HEK293 (cell line): Measurements from ENCODE around the gene PDE3B.
"Not testable (repeated sequence)": the region's sequence is repeated elsewhere in the genome, so short reads cannot be mapped to it uniquely, and the experiment has no call there.

Experiments used
- ZNF121 ChIP-seq: fragments of 450-650 bp; formaldehyde crosslinking; IDR thresholded peaks from 2 replicates; pipeline ENCODE4 v1.5.1; 2016; ENCODE audit warnings: missing biosample characterization, missing genetic modification characterization
- ZNF175 ChIP-seq: fragments of 450-650 bp; formaldehyde crosslinking; IDR thresholded peaks from 2 replicates; pipeline ENCODE4 v1.5.1; 2016; ENCODE audit warnings: missing biosample characterization, missing genetic modification characterization
- ZNF223 ChIP-seq: fragments of 450-650 bp; formaldehyde crosslinking; IDR thresholded peaks from 2 replicates; pipeline ENCODE4 v1.5.1; 2016; ENCODE audit warnings: missing biosample characterization, missing genetic modification characterization
- ZNF416 ChIP-seq: fragments of 450-650 bp; formaldehyde crosslinking; IDR thresholded peaks from 2 replicates; pipeline ENCODE4 v1.5.1; 2016; ENCODE audit warnings: missing biosample characterization, missing genetic modification characterization
- ZNF561 ChIP-seq: fragments of 450-650 bp; IDR thresholded peaks from 2 replicates; pipeline ENCODE4 v1.5.1; 2018; ENCODE audit warnings: missing biosample characterization, missing genetic modification characterization, borderline replicate concordance
- TF ChIP-seq, protein P1 (sequence below): fragments of 450-650 bp; formaldehyde crosslinking; IDR thresholded peaks from 2 replicates; pipeline ENCODE4 v1.5.1; 2016; ENCODE audit warnings: missing biosample characterization, missing genetic modification characterization

DNA sequence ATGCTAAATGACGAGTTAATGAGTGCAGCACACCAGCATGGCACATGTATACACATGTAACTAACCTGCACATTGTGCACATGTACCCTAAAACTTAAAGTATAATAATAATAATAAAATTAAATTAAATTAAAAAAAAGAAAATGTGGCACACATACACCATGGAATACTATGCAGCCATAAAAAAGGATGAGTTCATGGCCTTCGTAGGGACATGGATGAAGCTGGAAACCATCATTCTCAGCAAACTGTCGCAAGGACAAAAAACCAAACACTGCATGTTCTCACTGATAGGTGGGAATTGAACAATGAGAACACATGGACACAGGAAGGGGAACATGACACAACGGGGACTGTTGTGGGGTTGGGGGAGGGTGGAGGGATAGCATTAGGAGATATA lies 23.7 kb downstream of the PDE3B start:
- TF ChIP-seq, protein P1, sequence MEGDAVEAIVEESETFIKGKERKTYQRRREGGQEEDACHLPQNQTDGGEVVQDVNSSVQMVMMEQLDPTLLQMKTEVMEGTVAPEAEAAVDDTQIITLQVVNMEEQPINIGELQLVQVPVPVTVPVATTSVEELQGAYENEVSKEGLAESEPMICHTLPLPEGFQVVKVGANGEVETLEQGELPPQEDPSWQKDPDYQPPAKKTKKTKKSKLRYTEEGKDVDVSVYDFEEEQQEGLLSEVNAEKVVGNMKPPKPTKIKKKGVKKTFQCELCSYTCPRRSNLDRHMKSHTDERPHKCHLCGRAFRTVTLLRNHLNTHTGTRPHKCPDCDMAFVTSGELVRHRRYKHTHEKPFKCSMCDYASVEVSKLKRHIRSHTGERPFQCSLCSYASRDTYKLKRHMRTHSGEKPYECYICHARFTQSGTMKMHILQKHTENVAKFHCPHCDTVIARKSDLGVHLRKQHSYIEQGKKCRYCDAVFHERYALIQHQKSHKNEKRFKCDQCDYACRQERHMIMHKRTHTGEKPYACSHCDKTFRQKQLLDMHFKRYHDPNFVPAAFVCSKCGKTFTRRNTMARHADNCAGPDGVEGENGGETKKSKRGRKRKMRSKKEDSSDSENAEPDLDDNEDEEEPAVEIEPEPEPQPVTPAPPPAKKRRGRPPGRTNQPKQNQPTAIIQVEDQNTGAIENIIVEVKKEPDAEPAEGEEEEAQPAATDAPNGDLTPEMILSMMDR: not testable (repeated sequence)
- TF ChIP-seq ZNF223; ZNF416 (tag by site-specific recombination); ZNF121 (tag by site-specific recombination); ZNF561; ZNF175 (tag by site-specific recombination): not testable (repeated sequence)
